ENCODE data around the gene TACC3. TPM values are rescaled to one million over a fixed set of nuclear protein-coding genes. Genes with fewer than 3 reads are reported as not detected.

The TACC3 gene
- total and polyA plus RNA-seq, 2 of the 8 experiments (the other 6 are each of a cell fraction or from before 2014, with no cell fraction given) = 73.8 to 148 TPM

- TF ChIP-seq PHF8 (conservative IDR thresholded peaks at IDR 0.05; ENCODE audit: low read depth, low read length) = no peak
- TF ChIP-seq POLR2AphosphoS5 (IDR thresholded peaks at IDR 0.05; ENCODE audit: low read depth, low read length) = no peak
- TF ChIP-seq KDM4A (IDR thresholded peaks at IDR 0.05; ENCODE audit: low read depth, low read length, severe bottlenecking) = no peak
- TF ChIP-seq ATF2 (IDR thresholded peaks at IDR 0.05; ENCODE audit: low read length) = no peak
- TF ChIP-seq CHD1 (IDR thresholded peaks at IDR 0.05; ENCODE audit: low read depth, low read length) = no peak
- no peak for TF ChIP-seq JUND (IDR thresholded peaks at IDR 0.05; ENCODE audit: low read length)
- no peak for TF ChIP-seq NRF1 (IDR thresholded peaks at IDR 0.05; ENCODE audit: low read depth, low read length)
- TF ChIP-seq SP1 (IDR thresholded peaks at IDR 0.05; ENCODE audit: low read depth, low read length) = no peak
- no peak for TF ChIP-seq USF2 (IDR thresholded peaks at IDR 0.05; ENCODE audit: low read length)
These were observed 46.6 kb upstream of the TACC3 start (continued) for GRCh38 chr4:1674682-1675081.
